ENCODE data around the gene GUCD1.
"Not testable (repeated sequence)": the region's sequence is repeated elsewhere in the genome, so short reads cannot be mapped to it uniquely, and the experiment has no call there.

Gene GUCD1

DNA sequence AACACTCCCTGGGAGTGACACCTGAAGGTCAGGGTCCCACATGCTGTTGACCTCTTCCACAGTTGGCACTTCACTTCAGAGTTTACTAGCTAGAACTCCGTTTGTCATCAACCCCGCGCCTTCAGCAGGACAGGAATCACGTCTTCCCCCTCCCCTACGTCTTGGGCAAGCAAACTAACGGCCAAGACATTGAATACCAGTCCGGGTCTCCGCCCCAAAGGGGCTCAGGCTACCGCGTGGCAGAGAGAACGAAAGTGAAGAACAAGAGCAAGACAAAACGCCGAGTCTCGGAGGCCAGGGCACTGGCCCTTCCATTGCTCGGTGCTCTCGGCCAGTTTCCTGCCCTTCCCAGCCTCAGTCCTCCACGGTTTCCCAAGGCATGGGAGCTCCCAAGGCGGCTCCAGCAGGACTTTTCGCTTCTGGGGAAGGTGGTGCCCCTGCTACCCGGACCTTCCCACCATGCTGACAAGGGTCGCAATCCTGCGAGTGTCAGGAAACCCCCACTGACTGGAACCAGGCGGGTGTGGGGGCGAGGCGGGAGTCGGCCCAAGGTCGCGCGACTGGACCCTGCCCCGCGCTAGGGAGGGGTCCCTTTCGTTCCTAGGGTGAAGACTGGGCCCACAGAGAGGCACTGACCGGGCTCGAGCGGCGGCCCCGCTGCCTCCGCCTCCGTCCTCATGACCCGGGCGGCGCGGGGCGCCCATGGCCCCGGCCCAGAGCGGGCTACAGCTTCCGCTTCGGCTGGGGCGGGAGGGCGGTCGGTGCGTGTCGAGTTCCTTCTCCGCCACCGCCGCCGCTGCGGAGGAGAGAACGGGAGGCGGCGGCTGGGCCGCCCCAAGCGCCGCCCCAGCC lies at the start of gene GUCD1:
Gene GUCD1 (minus strand): TSS at position 826 of the 852 bp plus-strand sequence. CDS start 147 bp downstream, at position 679.
- Mint-ChIP-seq H3K4me1 (ENCODE audit: low read depth) (peaks cover 53% of the 10 kb centered on the region), H3K9me3 (ENCODE audit: low read depth) (no peaks in the 10 kb centered on the region), H3K27ac (peak within 1 kb of the TSS; percentile 99), H3K27me3 (no peaks in the 10 kb centered on the region), H3K4me3 (peak within 1 kb of the TSS; percentile 100), H3K36me3 (no peaks in the 10 kb centered on the region)

- H3K27ac Mint-ChIP-seq = peak overlapping the region; percentile 79
- not testable (repeated sequence) for H3K9me3 Mint-ChIP-seq (ENCODE audit: low read depth); H3K36me3 Mint-ChIP-seq; H3K27me3 Mint-ChIP-seq
- H3K4me1 Mint-ChIP-seq (ENCODE audit: low read depth) = peaks cover 18% of the 10 kb centered on the region
- peak overlapping the region; percentile 18 for H3K4me3 Mint-ChIP-seq
These were observed 49.1 kb upstream of the GUCD1 start for GRCh38 chr22:24603770-24604629.

DNA sequence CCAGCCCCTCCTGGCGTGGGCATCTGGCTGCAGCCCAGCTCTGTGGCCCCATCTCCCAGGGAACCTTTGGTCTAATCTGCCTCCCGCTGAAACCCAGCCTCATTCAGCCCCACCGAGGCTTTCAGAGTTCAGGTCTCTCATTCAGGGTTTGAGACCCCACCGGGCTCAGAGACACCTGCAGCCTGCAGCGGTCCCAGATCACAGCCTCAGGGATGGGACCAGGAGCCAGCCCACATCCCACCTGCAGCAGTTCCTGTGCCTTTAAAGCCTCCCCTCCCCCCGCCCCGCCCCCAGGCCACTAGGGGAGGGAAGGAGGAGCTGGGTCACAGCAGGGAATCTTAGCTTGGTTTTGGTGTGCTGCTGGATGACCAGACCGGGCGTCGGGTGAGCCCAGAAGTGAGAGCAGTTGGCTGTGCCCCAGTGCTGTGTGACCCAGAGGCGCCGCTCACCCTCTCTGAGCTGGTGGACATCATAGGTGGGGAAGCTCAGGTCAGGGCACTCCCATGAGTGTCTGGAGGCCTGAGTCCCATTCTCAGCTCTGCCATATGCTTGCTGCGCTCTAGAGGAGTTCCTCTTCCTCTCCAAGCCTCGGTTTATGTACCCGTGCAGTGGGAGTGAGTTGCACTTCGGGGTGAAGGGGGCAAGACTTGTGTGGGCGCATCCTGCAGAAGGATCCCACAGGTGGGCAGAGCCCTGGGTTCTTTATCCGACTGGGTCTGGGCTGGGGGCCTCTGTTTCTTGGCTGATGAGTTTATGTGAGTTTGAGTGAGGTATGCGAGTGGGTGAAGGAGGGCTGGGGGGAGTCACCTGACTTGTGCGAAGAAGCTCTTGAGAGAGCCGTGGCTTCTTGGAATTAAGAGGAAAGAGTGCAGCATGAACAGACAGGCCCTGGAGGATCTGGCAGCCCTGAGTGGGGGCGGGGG lies 48.2 kb upstream of the GUCD1 start, which contains the start of gene GGT1:
Gene GGT1 (plus strand): TSS at position 347 of the 923 bp plus-strand sequence. CDS start 7,889 bp downstream, outside the sequence.
- H3K27me3 Mint-ChIP-seq; H3K36me3 Mint-ChIP-seq; H3K9me3 Mint-ChIP-seq (ENCODE audit: low read depth): not testable (repeated sequence)
- H3K4me1 Mint-ChIP-seq (ENCODE audit: low read depth) = peaks cover 18% of the 10 kb centered on the region
- peak within 1 kb of the TSS; percentile 58 for H3K27ac Mint-ChIP-seq
- peak within 1 kb of the TSS; percentile 64 for H3K4me3 Mint-ChIP-seq

DNA sequence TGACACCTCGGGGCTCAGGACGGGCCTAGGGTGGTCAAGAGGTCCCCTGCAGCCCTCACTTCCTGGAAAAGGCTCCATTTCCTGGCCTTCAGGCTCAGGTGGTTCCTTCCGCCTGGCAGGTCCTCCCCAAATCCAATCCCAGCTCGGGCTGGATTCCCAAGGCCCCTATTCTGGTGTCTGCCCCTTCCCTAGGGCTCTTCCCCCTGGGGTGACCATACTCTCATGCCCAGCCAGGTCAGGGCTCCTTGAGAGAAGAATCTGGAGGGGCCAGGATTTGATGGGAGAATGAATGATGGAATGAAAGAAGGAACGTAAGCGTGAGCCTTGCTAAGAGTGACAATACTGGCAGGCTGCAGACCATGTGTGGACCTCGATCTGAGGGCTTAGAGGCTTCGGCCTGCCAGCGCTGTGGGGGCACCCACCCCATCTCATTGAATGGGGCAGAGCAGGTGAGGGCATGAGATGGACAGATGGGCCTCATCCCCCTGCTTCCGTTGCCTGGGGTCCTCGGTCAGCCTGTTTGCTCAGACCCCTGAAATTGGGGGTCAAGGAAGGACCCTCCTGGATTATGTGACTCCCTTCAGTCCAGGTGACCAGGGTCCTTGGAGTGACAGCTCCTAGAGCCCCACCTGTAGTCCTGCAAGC lies 47.3 kb upstream of the GUCD1 start:
- not testable (repeated sequence) for H3K27ac Mint-ChIP-seq; H3K4me3 Mint-ChIP-seq; H3K27me3 Mint-ChIP-seq; H3K9me3 Mint-ChIP-seq (ENCODE audit: low read depth); H3K36me3 Mint-ChIP-seq
- H3K4me1 Mint-ChIP-seq (ENCODE audit: low read depth) = peaks cover 15% of the 10 kb centered on the region

DNA sequence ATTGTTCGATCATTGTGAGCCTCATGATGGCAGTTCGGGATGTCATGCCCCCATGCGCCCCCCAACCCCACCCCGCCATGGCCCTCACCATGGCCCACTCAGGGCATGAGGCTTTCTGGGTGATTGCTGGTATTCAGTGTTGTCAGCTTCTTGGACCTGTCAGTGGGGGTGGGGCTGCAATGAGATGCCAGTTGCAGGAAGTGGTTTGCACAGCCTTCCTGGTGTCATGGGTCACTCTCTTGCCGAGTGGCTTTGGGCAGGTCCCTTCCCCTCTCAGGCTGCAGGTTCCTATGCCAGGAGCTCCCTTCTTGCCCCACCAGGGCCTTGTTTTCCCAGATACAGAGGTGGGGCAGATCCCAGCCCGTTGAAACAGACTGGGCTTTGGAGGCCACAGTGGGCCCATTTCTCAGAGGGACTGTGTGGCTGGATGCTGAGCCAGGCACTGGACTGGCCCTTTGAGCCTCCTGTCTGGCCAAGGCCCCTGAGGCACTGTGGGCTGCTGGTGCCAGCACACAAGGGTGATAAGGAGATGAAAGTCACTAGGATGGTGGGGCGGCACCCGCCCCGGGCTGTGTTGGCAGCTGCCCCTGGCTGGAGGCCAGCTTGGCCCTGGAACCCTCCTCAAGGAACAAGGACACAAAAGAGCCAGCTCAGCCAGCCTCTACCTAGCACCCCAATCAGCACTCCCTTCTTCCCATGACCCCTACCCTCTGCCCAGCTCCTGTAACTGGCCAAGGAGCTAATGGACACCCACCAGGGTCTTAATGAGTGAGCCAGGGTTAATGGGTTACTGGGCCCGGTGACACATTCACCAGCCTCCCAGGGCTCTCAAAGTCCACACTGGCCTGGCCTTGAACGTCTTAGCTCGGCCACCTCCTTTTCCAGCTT lies 46.5 kb upstream of the GUCD1 start:
- no peaks in the 10 kb centered on the region for H3K9me3 Mint-ChIP-seq (ENCODE audit: low read depth)
- H3K27ac Mint-ChIP-seq = no peak overlapping the region
- no peaks in the 10 kb centered on the region for H3K27me3 Mint-ChIP-seq
- no peaks in the 10 kb centered on the region for H3K36me3 Mint-ChIP-seq
- H3K4me1 Mint-ChIP-seq (ENCODE audit: low read depth) = peaks cover 15% of the 10 kb centered on the region
- no peak overlapping the region for H3K4me3 Mint-ChIP-seq

DNA sequence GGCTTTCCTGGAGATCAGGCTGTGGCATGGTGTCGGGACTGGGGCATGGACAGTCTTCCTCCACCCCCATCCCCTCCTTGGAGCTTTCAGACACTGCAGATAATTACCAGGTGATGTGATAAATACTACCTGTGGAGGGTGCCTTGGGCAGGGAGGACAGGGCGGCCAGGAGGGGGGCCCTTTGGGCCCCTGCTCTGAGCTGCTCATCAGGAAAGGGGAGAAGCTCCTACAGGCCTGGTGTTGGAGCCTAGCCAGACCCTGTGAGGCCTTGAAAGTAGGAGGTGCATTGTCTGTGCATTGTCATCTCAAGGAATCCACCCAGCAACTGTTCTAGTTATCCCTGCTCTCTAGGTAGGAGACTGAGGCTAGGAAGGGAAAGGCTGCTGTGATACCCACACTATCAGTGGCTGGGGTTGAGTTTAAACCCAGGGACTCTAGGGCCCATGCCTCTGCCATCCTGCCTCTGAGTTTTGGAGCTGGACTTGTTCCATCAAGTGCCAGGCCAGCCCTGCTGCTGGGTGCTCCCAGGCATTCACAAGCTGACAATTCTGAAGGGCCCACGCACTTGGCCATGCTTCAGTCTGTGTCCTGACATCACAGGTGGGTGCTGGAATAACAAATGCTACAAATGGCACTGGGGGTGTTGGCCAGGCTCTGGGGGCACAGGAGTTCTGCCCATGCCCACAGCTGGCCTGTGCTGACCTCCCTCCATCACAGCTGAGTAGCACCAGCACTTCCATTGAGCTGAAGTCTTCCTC lies 45.2 kb upstream of the GUCD1 start:
- H3K36me3 Mint-ChIP-seq; H3K9me3 Mint-ChIP-seq (ENCODE audit: low read depth); H3K27me3 Mint-ChIP-seq; H3K4me3 Mint-ChIP-seq; H3K27ac Mint-ChIP-seq: not testable (repeated sequence)
- peaks cover 15% of the 10 kb centered on the region for H3K4me1 Mint-ChIP-seq (ENCODE audit: low read depth)

DNA sequence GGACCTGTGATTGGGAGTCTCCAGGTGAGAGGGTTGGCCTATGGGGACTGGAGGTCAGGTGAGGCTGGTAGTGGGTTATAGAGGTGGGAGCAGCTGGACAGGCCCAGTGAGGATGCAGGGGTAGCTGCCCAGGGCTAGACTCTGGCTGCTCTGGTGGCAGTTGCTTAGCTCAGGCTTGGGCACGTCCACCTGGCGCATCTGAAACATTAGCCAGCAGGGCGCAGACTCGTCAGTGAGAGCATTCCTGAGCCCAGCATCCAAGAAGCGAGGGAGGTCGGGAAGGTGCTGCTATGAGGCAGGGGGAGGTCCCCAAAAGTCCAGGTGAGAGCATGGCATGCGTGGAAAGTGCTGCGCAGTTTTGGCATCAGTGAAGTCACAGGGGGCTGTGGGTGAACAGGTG lies 44.6 kb upstream of the GUCD1 start:
- Mint-ChIP-seq H3K27me3 (no peaks in the 10 kb centered on the region), H3K4me1 (ENCODE audit: low read depth) (peaks cover 15% of the 10 kb centered on the region), H3K27ac (no peak overlapping the region), H3K36me3 (no peaks in the 10 kb centered on the region), H3K9me3 (ENCODE audit: low read depth) (no peaks in the 10 kb centered on the region), H3K4me3 (no peak overlapping the region)

DNA sequence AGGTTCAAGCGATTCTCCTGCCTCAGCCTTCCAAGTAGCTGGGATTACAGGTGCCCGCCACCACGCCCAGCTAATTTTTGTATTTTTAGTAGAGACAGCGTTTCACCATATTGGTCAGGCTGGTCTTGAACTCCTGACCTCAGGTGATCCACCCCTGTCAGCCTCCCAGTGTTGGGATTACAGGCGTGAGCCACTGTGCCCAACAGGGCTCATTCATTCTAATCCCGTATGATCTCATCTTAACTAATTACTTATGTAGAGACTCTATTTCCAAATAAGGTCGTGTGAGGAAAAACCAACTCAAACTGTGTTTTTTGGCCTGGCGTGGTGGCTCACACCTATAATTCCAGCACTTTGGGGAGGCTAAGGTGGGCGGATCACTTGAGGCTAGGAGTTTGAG lies 42.1 kb upstream of the GUCD1 start:
- H3K27ac Mint-ChIP-seq; H3K27me3 Mint-ChIP-seq; H3K9me3 Mint-ChIP-seq (ENCODE audit: low read depth); H3K36me3 Mint-ChIP-seq; H3K4me3 Mint-ChIP-seq; H3K4me1 Mint-ChIP-seq (ENCODE audit: low read depth): not testable (repeated sequence)

GRCh38 chr22:24595863-24596262 lies 40.9 kb upstream of the GUCD1 start:
- Mint-ChIP-seq H3K4me1 (ENCODE audit: low read depth) (peaks cover 2% of the 10 kb centered on the region), H3K27ac (no peak overlapping the region), H3K4me3 (no peak overlapping the region), H3K27me3 (peaks cover 1% of the 10 kb centered on the region), H3K9me3 (ENCODE audit: low read depth) (no peaks in the 10 kb centered on the region), H3K36me3 (no peaks in the 10 kb centered on the region)

- Mint-ChIP-seq H3K27ac (no peak overlapping the region), H3K27me3 (peaks cover 1% of the 10 kb centered on the region), H3K36me3 (peaks cover 3% of the 10 kb centered on the region), H3K4me3 (no peak overlapping the region), H3K9me3 (ENCODE audit: low read depth) (no peaks in the 10 kb centered on the region), H3K4me1 (ENCODE audit: low read depth) (peaks cover 2% of the 10 kb centered on the region)
These were observed 40.3 kb upstream of the GUCD1 start for GRCh38 chr22:24595228-24595627.

GRCh38 chr22:24594569-24595120 lies 39.7 kb upstream of the GUCD1 start:
- peaks cover 2% of the 10 kb centered on the region for H3K4me1 Mint-ChIP-seq (ENCODE audit: low read depth)
- peaks cover 1% of the 10 kb centered on the region for H3K27me3 Mint-ChIP-seq
- H3K9me3 Mint-ChIP-seq (ENCODE audit: low read depth) = no peaks in the 10 kb centered on the region
- peaks cover 3% of the 10 kb centered on the region for H3K36me3 Mint-ChIP-seq
- no peak overlapping the region for H3K27ac Mint-ChIP-seq
- H3K4me3 Mint-ChIP-seq = no peak overlapping the region

GRCh38 chr22:24593836-24594568 lies 39.1 kb upstream of the GUCD1 start:
- peaks cover 3% of the 10 kb centered on the region for H3K36me3 Mint-ChIP-seq
- H3K4me3 Mint-ChIP-seq = peak overlapping the region; percentile 41
- H3K9me3 Mint-ChIP-seq (ENCODE audit: low read depth) = no peaks in the 10 kb centered on the region
- H3K27me3 Mint-ChIP-seq = peaks cover 1% of the 10 kb centered on the region
- no peak overlapping the region for H3K27ac Mint-ChIP-seq
- peaks cover 2% of the 10 kb centered on the region for H3K4me1 Mint-ChIP-seq (ENCODE audit: low read depth)
